Prostate gland (tissue), 2 donors: ENCODE measurements around the gene SPATA25.

Source experiments
- POLR2A ChIP-seq: fragments of 450-650 bp; IDR thresholded peaks from one replicate; pipeline ENCODE4 v1.6.1; 2016; ENCODE audit warnings: antibody characterized with exemption, mild to moderate bottlenecking
- TF ChIP-seq, protein P1 (sequence below), 4 experiments: fragments of 200-600 bp in 2 of 4; fragments of 450-650 bp in 2 of 4; sonication (generic) in 2 of 4; IDR thresholded peaks; 1 replicate in 3 of 4; 2 replicates in 1 of 4; pipeline ENCODE4 v1.5.1; 2016 to 2019; ENCODE audit warnings: antibody characterized with exemption in 4 of 4, mild to moderate bottlenecking in 2 of 4, moderate library complexity in 2 of 4

DNA sequence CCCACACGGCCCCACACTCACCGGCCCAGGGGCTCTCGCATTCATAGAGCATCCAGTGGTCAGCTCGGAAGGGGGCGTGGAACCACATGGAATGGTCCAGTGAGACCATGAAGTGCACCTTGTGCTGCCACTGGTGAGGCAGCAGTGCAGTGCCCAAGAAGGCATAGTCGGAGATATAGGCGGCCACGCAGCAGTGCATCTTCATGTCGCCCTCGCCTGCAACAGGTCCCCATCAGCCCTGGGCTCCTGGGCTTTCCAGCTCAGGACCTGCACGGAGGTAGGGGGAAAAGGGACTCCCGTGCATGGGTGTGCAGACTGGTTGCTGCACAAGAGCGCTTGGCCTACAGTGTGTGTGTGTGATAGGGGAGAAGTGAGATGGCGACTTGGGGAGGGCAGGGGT lies 43.9 kb downstream of the SPATA25 start:
- TF ChIP-seq, protein P1, sequence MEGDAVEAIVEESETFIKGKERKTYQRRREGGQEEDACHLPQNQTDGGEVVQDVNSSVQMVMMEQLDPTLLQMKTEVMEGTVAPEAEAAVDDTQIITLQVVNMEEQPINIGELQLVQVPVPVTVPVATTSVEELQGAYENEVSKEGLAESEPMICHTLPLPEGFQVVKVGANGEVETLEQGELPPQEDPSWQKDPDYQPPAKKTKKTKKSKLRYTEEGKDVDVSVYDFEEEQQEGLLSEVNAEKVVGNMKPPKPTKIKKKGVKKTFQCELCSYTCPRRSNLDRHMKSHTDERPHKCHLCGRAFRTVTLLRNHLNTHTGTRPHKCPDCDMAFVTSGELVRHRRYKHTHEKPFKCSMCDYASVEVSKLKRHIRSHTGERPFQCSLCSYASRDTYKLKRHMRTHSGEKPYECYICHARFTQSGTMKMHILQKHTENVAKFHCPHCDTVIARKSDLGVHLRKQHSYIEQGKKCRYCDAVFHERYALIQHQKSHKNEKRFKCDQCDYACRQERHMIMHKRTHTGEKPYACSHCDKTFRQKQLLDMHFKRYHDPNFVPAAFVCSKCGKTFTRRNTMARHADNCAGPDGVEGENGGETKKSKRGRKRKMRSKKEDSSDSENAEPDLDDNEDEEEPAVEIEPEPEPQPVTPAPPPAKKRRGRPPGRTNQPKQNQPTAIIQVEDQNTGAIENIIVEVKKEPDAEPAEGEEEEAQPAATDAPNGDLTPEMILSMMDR (IDR thresholded peaks at IDR 0.05), result no peak
- TF ChIP-seq POLR2A, result no peak
